HG03378 (cell line): Measurements from ENCODE around the gene PCED1B.

Experiments used
- ATAC-seq: cut with Tn5 transposase; IDR thresholded peaks from one replicate; pipeline ENCODE4 v1.9.1; 2021; ENCODE audit warnings: mild to moderate bottlenecking, moderate library complexity; ENCODE audit not compliant: unreplicated experiment

Gene PCED1B

DNA sequence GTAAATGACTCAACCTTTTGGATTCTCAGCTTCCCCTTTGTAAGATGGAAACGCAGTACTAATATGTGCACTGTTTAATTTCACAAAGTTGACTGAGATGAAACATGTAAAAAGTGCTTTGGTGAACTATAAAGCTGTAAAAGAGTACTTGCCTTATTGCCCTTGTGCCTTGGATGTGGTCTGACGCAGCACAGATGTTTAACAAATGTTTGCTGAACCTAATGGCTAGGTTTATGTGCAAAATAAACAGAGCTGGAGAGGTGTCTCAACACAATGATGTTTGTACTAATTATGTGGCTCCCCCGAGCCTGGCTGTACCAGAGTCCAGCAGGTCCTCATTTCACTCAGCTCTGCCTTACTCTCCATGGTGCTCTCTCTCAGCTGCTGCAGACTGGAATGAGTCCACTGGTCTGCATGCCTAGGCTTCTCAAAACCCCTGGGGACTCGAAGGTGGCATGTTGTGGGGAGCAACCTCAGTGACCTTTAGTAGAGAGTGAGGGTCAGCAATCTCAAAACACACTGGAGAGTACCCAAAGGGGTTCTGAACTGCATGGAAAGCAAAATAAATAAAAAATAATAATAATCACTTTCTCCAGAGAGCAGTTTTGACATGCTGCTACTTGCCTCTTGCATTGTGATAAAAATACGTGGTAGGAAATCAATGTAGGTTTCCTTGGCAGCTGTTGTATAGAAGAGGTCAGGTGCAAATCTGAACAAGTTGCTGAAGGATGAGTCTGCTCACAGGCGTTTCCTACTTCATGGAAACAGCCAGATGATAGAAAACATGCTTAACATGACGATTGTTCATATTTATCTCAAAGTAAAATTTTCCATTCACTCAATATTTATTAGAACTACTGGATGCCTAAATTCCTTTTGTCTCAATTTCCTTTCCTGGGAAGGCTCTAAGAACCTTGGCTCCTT, 8.9 kb downstream of the PCED1B start:
- no peak for ATAC-seq

DNA sequence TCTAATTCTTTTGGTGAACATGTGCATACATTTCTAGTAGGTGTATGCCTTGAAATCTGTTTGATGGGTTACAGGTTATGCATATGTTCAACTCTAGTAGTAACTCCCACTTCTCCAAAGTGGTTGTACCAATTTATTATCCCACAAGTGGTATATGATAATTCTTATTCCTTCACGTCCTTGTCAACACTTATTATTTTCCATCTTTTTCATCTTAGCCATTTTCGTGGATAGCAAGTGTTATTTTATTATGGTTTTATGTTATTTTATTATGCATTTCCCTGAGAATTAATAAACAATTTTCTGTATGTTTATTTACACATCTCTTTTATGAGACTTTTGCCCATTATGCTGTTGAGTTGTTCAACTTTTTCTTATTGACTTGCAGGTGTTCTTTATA, 11.6 kb downstream of the PCED1B start:
- no peak for ATAC-seq

DNA sequence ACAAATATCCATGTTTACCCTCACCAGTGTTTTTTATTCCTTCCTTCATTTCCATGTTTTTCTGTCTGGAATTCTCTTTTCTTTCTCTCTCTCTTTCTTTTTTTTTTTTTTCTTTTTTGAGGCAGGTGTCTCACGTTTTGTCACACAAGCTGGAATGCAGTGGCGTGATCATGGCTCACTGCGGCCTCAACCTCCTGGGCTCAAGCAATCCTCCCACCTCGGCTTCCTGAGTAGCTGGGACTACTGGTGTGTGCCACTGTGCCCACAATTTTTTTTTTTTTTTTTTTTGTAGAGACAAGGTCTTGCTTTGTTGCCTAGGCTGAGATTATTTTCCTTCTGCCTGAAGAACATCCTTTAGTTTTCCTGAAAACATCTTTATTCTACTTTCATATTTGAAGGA, 15.4 kb downstream of the PCED1B start:
- ATAC-seq = no peak

DNA sequence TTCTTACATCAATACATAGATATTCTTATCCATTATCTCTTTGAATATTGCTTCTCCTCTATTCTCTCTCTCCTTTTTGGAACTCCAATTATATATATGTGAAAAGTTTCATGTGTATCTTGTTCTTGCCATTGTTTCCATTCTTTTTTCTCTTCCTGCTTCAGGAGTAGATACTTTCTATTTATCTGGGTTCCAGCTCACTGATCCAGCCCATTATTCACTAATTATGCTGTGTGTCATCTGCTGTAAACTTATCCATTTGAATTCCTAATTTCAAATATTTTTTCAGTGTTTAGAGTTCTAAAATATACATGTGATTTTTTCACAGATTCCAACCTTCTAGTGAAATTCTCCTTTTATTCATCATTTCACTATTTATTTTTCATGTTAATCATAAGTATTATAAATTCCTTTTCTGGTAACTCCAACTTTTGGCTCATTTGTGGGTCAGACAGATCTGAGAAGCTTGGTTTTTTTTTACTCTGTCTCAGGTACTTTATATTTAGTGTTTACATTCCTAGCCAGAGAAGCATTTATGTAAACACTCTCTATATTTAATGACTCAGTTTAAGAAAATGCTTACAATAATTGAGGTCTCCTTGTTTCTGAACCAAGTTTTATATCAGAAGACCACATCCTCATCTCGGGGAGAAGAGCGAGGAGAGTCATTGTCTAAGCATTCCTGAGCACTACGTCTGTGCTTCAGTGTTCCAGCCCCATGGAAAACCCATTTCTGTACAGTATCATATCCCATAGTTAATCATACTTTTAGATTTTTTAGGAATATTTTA, 16.2 kb downstream of the PCED1B start:
- ATAC-seq = no peak

DNA sequence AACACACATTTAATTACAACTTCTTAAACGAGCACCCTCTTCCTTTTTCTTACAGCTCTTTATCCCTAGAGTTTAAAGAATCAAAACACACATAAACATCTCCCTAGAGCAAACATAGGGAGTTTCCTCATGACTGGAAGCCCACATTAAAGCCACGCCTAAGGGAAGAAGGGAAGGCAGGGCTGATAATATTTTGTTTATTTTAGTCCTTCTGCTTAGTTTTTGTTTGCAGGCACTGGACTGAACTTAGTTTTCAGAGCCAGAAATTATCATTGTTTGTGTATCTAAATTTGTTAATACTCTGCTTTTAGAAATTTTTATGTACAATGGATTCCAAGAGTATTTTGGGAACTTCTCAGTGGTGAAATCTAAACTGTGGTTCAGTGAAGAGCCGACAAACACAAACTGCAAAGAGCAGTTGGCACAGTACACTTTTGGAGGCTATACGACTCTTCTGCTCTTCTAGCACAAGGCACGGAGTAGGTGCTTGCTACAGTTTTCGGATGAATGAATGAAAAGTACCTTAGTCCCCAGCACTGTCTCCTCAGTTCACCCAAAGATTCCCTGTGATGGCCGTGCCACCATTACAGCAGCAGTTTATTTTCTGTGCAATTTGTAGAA, 18.0 kb downstream of the PCED1B start:
- ATAC-seq = no peak

DNA sequence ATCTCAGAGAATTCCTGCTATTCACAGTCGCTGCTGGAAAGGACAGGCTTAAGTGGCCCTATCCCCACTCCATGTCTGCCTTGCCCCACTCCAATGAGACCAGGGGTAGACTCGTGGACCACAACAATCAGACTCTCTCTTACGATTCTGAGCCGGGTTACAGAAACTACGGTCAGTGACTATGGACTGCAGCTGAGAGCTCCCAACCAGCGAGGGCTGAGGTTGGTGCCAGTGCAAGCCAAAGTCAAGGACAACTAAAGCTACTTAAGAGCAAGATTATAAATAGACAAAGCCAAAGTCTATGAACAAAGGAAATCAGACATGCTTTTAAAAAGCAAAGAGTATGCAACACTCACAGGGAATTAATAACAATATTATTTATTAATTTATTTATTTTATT, 18.7 kb downstream of the PCED1B start:
- no peak for ATAC-seq

DNA sequence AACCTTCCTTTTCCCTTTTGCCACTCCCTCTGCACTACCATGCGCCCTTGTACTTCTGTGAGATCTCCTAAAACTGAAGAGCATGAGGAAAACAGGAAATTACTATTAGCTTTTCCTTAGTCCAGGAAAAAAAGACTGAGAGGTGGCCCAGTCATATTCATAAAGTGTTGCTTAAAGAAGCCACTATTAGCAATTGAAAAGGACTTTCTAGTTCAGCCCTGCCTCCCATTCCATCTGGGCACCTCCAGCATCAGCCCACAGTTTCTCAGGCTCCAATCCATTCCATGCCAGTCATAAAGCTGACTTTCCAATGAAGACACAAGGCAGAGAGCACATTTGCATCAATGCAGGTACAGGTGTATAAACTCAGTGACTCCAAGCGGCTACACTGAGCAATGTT, 20.2 kb downstream of the PCED1B start:
- no peak for ATAC-seq

DNA sequence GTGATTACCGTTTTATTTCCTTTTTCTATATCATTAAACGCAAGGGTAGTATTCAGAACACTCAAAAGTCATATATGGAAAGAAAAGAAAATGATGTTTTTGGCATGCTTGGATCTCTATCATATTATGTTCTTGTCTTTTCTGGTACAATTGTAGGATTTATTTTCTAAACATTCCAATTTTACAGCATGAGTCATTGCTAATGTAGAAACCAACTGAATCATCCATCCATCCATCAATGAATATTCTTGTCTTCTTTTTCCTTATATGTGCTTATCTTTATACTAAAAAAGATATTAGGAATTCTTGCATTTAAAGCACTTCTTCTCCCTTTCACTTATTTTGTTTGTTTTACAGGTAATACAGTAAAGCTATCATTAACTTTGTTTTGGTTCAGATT, 20.7 kb downstream of the PCED1B start:
- no peak for ATAC-seq

DNA sequence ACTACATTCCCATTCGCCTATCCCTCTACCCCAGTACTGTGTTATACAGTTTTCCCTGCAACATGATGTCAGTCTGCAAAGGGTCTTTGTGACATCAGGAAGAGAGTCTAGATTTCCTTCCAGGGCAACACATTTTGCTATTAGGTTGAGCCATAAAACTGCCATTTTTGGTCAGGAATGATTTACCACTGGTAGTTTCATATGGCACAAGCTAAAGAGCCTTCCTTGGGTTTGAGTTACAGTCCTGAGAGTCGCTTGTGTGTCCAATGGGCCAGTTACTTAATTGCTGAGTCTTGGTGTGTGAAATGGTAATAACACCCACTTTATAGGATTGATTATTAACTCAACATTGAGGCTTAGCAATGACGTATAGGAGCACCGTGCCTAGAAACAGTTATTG, 23.0 kb downstream of the PCED1B start:
- ATAC-seq = no peak

DNA sequence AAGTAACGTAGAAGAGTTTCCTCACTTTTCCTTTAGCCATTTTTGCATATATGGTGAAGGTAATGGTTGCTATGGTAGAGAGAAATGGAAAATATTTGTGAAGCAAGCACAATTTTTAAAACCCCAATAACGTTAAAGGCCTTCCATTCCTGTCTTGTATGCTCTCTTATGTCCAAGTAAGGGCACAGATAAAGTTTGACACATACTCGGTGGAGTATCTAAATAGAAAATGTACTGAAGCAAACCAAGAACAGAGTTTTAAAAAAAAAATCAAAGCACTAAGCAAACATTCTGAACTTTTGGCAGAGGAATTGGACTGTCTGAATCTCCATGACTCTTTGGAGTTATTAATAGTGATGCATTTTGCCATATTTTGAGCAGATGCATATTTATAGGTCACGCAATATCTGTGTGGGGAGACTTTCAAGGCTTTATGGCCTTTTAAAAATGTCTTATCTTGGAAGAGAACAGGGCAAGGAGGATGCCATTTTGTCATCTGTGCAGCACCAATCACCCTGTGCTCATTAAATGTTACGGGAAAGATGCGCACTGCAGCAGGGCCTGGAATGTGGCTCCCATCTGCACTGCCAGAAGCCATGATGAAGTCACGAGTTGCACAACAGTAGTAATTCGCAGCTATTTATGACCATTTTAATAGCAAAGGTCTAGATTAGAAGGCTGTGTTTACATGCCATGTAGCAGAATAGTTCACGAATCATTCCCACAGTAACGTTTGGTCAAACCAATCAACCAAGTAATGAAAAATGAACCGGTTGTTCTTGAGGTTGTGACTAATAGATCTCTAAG, 23.6 kb downstream of the PCED1B start:
- no peak for ATAC-seq

DNA sequence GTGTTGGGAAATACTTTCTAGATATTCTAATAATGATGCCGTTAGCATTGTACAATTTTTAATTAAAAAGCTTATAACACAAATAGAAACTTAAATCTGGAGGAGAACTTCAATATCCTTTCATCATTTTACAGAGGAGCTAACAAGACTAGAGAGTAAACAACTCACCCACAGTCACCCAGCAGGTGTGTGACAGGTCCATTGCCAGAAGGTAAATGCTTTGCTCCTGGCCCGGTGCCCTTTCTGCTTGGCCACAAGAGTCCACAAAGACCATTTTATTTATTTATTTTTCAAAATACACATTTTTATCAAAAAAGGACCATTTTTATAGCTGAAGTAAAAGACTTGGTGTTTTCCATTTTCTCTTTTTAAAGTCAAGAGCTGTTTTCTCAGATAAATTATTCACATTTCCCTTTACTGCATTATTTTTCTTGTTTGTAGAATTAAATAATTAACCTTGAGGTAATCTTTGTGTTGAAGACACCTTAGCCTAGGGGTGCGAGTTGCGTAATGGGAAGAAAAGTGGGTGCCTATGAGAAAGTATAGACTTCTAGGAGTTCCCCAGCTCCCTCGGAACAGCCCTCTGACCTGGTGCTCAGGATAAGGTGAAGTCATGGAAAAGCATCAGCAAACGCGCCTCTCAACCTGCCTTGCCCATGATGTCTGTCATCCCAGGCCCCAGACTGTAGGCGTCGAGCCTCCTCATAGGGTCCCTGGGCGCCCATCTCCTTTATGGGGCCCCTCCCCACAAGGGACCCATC, 26.7 kb downstream of the PCED1B start:
- ATAC-seq = no peak

DNA sequence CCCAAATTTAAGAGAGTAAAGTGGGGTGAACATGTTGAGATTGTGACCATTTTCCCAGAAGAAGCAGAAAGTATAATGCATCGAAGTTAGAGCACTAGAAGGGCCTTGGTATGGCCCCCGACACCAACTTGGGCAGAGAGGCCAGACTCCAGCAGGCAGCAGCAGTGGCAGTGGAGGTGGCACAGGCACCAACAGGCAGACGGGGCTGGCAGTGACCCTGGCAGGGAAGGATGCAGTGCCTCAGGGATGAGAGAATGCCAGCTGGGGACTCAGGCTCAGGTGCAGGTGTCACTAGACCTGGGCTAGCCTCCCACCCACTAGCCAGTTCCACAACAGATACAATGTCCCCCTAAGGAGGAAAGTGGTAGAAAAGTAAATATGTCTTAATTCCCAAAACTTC, 28.0 kb downstream of the PCED1B start:
- ATAC-seq = no peak

DNA sequence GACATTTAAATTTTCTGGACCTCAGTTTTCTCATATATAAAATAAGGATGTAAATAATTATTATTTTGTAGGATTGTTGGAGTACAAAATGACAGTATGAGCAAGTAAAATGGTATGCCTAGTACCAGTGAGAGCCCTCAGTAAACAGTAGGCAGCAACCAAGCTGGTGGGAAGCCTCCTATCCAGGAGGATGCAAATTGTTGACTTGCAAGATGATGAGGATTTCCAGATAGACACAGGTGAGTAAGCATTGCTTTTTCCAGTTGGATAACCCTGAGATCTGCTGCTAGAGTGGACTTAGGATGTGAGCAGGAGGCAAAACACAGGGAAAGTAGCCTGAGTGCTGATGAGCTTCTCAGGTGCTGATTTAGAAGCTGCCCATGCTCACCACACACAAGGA, 28.5 kb downstream of the PCED1B start:
- no peak for ATAC-seq

DNA sequence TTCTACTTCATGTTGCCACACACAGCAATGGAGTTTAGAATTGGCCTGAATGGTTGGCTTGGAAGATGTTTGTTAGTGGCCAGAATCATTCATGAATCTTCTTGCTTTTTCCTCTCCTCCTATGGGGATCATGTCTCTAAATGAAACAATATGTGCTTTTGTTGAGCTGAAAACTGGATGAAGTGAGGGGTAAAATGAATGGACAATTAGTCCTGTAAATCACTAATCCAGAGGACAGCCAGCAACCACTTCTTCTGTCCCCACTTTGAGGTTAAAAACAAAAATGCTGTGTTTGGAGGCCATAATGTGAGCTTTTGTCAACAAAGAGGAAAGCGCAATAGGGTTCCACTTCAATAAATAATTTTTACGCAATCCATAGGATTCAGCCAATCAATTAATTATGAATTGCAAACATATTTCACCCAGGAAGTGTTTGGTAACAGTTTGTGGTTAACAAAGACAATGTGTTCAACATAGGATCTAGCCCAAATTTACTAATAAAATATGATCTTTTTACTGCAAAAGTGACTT, 30.7 kb downstream of the PCED1B start:
- ATAC-seq = no peak

DNA sequence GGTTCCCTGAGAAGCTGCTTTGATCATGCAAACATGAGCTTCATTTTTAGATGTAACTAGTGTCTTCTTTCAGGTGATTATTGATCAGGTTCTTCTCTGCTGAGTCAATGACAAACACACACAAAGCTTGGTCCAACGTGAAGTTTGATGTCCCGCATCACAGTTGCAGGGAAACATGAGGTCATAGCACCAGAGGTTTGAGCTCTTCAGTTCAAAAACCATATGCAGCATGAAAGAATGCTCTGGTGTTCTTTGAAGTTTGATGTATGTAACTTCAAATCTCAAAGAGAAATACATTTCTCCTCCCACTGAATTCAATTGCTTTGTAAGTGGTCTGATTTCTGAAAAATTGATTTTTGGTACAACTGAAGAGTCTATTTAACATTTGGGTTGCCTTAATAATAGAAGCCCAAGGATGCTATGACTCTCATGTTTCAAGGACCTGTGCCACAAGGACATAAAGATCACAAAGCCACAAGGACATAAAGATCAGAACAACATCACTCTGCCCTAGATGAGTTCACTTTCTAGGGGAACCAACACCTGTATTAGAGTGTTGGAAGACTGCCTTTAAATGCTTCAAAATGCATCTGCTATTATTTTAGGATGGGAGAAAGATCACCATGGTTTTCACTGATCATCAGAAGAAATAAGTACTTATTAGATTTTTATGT, 31.4 kb downstream of the PCED1B start:
- no peak for ATAC-seq

DNA sequence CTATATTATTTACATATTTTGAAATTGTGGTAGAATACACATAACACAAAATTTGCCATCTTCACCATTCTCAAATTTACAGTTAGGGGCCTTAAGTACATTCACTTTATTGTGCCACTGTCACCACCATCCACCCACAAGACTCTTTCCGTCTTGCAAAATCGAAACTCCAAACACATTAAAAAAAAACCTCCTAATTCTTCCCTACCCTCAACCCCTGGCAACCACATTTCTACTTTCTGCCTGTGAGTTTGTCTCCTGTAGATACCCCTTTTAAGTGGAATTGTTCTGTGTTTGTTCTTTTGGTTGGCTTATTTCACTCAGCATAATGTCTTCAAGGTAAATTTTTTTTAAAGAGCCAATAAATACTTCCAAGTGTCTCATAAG, 32.0 kb downstream of the PCED1B start:
- no peak for ATAC-seq

DNA sequence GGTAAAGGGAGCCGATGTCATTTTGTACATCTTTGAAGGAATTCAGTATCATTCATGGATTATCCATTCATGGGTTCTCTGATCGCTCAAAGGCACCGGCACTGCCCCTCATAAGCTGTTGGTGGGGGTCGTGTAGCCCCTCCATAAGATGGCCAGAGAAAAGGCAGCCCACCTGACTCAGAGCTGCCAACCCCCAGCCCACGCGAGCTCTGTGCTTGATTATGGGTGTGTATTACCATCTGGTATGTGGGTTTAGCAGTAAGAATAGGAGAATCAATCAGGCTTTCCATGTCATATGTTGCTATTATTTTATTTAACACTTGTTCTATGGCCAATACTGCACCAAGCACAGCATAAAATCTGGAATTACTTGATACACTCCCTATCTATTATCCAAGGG, 32.4 kb downstream of the PCED1B start:
- ATAC-seq = no peak

DNA sequence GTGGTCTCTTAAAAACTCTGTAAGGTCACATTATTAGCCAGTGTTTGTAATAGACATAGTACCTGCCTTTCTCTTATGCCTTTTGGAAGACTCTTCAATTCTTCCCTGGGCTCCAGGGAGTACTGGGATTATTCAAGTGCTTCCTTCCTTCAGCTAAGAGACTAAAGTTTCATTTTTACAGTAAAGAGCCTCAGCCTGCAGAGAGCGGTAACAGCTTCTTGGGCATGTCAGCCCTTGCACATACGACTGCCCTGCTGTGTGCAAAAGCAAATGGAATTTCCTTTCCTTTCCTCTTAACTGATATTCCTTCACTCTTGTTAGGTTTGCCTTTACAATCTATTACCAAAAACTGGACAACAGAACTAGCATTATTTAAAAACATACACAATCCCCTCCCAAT, 33.3 kb downstream of the PCED1B start:
- no peak for ATAC-seq

DNA sequence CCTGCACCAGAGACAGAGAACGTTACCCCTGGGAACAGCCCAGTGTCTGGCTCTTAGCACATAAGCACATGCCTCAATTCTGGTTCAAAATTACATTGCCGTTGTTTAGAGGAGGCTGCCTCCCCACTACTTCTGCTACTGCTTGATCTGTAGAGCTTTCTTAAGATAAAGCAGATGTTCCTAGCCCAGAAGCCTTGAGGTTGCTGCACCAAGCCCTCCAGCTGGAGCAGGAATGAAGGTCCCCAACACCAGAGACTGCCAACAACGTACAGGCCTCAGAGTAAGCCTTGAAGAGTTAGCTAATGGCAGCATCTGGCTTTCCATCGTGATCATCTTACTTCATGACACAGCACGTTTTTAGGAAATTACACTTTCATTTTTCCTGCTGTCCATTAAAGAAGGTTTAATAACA, 35.1 kb downstream of the PCED1B start:
- no peak for ATAC-seq
